IPS-18a (cell line): ENCODE data around the gene S100Z.
"Not testable (repeated sequence)": the region's sequence is repeated elsewhere in the genome, so short reads cannot be mapped to it uniquely, and the experiment has no call there.

Source experiments
- H3K27ac ChIP-seq: one replicate; pipeline ENCODE4 v1.5.1; 2013; ENCODE audit warnings: low read length
- H3K27me3 ChIP-seq: one replicate; pipeline ENCODE4 v1.6.1; 2013; ENCODE audit warnings: mild to moderate bottlenecking, low read length; ENCODE audit not compliant: control insufficient read depth, insufficient read depth
- H3K36me3 ChIP-seq: one replicate; pipeline ENCODE4 v1.6.1; 2013; ENCODE audit warnings: low read depth, low read length; ENCODE audit not compliant: control insufficient read depth
- H3K4me1 ChIP-seq: one replicate; pipeline ENCODE4 v1.6.1; 2013; ENCODE audit warnings: low read depth, low read length; ENCODE audit not compliant: control insufficient read depth
- H3K4me3 ChIP-seq: one replicate; pipeline ENCODE4 v1.5.1; 2013; ENCODE audit warnings: low read length
- H3K9ac ChIP-seq: one replicate; pipeline ENCODE4 v1.6.1; 2013; ENCODE audit warnings: mild to moderate bottlenecking, low read length, moderate library complexity
- H3K9me3 ChIP-seq: one replicate; pipeline ENCODE4 v1.6.1; 2013; ENCODE audit warnings: low read depth, low read length; ENCODE audit not compliant: control insufficient read depth

The S100Z gene

DNA sequence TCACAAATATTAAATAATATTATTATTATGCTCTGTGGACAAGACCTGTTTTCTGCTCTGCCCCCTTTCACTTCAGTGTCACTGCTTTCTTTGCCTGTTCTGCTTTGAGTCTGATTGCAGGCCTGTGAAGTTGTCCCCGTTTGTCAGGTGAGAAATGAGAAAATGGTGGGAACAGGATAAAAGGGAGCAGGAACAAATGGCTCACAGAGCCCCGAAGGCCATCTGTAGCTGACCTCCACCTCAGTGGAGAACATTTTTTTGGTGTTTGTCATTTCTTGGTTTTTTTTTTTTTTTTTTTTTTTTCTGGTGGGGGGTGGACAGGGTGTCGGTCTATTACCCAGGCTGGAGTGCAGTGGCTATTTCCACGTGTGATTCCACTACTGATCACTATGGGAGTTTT, 13.2 kb upstream of the S100Z start:
- Histone ChIP-seq H3K4me3 (no peak overlapping the region), H3K27me3 (peaks cover 8% of the 10 kb centered on the region), H3K9me3 (no peaks in the 10 kb centered on the region), H3K4me1 (peaks cover 7% of the 10 kb centered on the region), H3K27ac (no peak overlapping the region), H3K9ac (no peak overlapping the region), H3K36me3 (peaks cover 22% of the 10 kb centered on the region)

DNA sequence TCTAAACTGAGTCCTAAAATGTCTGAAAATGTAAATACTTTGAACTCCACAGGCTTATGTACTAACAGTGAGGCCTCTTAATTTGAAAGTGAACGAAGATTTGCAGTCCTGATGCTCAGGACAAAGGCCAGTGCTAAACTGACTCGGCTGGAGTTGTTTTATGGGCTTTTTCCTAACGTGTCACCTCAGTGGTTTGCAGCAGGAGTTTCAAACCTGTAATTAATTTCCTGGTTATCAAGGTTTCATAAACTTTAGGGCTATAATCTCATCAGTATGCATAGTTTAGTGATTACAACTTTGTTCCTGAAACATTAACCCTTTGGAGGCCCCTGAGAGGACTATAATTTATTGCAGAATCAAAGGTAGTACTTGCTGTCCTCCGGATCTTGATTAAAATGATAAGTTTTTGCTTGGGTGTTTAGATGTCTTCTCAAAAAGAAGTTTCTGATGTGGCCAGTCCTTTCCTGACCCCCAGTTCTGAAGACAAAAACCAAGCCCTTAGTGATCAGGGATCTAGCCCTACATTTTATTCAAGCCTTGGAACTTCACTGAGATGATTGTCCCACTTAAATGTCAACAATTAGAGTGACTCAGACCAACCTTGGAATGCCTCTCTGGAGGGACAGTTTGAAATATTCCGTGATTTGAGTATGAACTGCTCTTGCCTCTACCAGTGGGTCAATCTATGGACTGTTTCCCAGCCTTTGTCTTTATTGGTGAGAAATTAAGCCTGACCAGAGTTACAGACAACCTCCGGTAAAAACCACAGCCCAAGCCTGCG, 11.1 kb upstream of the S100Z start:
- no peaks in the 10 kb centered on the region for H3K9me3 ChIP-seq
- H3K4me1 ChIP-seq = peaks cover 7% of the 10 kb centered on the region
- H3K27me3 ChIP-seq = peaks cover 8% of the 10 kb centered on the region
- H3K36me3 ChIP-seq = peaks cover 10% of the 10 kb centered on the region
- H3K4me3 ChIP-seq = no peak overlapping the region
- no peak overlapping the region for H3K9ac ChIP-seq
- H3K27ac ChIP-seq = no peak overlapping the region

DNA sequence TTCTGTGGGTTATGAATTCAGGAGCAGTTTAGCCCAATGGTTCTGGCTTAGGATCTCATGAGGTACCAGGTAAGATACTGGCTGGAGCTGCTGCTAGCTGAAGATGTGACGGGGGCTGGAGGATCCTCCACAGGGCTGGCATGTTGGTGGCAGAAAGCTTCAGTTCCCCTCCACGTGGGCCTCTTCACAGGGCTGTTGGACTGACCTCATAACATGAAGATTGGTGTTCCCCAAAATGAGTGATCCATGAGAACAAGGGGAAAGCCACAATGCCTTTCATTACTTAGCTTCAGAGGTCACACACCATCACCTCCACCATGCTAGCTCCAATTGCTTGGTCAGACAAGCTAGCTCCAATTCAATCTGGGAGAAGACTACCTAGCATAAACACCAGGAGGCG, 8.5 kb upstream of the S100Z start:
- H3K36me3 ChIP-seq = no peaks in the 10 kb centered on the region
- peaks cover 7% of the 10 kb centered on the region for H3K4me1 ChIP-seq
- H3K9ac ChIP-seq = no peak overlapping the region
- no peak overlapping the region for H3K27ac ChIP-seq
- peaks cover 8% of the 10 kb centered on the region for H3K27me3 ChIP-seq
- H3K4me3 ChIP-seq = no peak overlapping the region
- no peaks in the 10 kb centered on the region for H3K9me3 ChIP-seq

DNA sequence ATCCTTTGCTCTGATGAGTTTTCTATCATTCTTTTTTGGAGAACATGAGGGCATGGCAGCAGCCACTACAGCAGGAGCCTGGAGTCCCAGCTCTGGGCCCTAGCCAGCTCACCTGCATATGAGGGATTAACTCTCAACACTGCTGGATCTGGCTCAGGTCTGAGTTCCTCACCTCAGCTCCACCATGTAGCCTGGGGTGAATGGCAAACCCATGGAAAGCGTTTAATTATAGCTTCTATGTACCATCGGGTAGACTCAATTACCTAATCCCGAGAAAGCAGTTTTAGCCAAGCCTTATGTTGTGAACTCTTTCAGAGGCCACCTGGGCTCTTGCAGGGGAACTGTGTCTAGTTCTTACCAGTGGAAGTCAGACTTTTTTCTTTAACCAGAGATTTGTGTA, 3.9 kb upstream of the S100Z start:
- Histone ChIP-seq H3K4me3 (no peak overlapping the region), H3K4me1 (no peaks in the 10 kb centered on the region), H3K9me3 (no peaks in the 10 kb centered on the region), H3K27me3 (no peaks in the 10 kb centered on the region), H3K27ac (no peak overlapping the region), H3K9ac (no peak overlapping the region), H3K36me3 (no peaks in the 10 kb centered on the region)

DNA sequence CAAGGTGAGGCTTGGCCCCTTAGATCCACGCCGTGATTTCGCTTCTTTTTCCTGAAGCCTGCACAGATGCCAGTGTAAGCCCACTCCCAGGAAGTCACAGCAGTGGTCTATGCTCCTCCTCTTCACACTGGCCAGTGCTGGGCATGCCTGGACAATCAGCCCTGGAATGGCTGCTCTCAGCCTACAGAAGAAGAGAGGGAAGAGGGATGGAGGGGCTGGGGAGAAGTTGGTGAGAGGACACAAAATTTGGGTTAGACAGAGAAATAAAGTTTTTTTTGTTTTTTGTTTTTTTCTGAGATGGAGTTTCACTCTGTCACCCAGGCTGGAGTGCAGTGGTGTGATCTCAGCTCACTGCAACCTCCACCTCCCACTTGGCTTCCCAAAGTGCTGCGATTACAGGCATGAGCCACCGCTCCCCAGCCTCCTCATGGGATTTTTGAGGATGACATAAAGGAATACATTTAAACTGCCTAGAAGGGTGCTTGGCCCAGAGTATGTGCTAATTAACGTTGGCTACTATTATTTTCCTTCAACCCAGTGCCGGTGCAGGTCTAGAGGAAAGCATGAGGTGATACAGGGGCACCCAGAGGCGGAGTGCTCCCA, 830 bp downstream of the S100Z start:
- no peak overlapping the region for H3K27ac ChIP-seq

DNA sequence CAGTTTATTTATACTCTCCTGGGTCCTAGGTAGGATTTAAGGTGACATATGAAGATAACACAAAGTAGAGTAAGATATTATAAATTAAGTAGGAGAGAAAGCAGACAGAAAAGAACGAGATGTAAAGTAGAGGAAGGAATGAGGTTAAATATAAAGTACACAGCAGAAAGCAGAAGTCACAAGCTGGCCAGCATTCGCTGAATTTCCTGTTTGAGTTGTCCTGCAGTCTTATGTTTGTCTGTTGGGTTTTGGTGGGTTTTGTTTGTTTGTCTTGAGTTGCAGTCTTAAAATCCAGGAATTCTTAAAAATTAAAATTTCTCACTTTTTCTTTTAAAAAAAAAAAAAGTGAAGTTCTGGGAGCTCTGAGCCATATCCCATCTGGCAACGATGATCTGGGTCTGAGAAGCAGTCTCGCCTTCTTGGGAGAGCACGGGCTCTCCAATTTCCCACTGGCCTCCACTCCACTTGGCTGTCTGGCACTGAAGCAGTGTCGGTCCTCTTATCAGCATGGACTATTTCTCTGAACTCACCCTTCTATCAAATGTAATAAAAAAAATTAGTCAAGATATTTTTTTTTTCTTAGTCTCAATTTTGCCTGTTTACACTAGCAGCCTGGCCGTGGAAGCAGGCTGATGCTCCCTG, 2.0 kb downstream of the S100Z start:
- Histone ChIP-seq H3K27ac (no peak overlapping the region), H3K4me3 (no peak overlapping the region)

More for the DNA sequence above, 830 bp downstream of the S100Z start:
- H3K4me3 ChIP-seq = no peak overlapping the region
- H3K36me3 ChIP-seq = no peaks in the 10 kb centered on the region
- no peaks in the 10 kb centered on the region for H3K4me1 ChIP-seq
- peaks cover 6% of the 10 kb centered on the region for H3K9me3 ChIP-seq
- H3K27me3 ChIP-seq = no peaks in the 10 kb centered on the region
- H3K9ac ChIP-seq = no peak overlapping the region

DNA sequence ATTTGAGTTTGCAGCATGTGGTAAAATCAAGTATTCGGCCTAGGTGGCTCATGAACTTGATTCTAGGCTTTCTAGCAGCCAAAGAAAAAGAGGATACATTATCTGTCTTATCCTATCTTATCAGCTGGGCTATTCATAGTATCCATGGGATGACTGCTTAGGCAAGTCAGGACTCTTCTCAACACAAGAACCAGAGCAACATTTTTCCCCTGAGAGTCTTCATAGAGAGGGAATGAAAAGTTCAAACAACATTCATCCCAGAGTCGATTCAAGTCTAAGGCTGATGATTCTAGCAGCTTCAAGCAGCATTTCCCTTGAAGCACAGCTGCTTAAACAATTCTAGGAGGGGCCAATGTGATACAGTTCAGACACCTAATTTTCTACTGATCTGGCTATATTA, 3.0 kb downstream of the S100Z start:
- no peak overlapping the region for H3K4me3 ChIP-seq
- no peaks in the 10 kb centered on the region for H3K27me3 ChIP-seq
- no peak overlapping the region for H3K27ac ChIP-seq
- no peaks in the 10 kb centered on the region for H3K4me1 ChIP-seq
- no peaks in the 10 kb centered on the region for H3K36me3 ChIP-seq
- no peak overlapping the region for H3K9ac ChIP-seq
- H3K9me3 ChIP-seq = peaks cover 6% of the 10 kb centered on the region

More for the DNA sequence above, 2.0 kb downstream of the S100Z start:
- Histone ChIP-seq H3K27me3 (no peaks in the 10 kb centered on the region), H3K4me1 (no peaks in the 10 kb centered on the region), H3K9ac (no peak overlapping the region), H3K36me3 (no peaks in the 10 kb centered on the region), H3K9me3 (peaks cover 6% of the 10 kb centered on the region)

DNA sequence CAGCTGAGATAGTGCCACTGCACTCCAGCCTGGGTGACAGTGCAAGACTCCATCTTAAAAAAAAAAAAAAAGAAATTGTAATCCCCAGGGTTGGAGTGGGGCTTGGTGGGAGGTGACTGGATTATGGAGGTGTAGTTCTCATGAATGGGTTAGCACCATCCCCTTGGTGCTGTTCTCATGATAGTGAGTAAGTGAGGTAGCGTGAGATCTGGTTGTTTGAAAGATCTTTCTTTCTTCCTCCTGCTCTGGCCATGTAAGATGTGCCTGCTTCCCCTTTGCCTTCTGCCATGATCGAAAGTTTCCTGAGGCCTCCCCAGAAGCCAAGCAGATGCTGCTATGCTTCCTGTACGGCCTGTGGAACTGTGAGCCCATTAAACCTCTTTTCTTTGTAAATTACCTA, 3.9 kb downstream of the S100Z start:
- not testable (repeated sequence) for H3K4me1 ChIP-seq, H3K36me3 ChIP-seq, H3K27ac ChIP-seq

DNA sequence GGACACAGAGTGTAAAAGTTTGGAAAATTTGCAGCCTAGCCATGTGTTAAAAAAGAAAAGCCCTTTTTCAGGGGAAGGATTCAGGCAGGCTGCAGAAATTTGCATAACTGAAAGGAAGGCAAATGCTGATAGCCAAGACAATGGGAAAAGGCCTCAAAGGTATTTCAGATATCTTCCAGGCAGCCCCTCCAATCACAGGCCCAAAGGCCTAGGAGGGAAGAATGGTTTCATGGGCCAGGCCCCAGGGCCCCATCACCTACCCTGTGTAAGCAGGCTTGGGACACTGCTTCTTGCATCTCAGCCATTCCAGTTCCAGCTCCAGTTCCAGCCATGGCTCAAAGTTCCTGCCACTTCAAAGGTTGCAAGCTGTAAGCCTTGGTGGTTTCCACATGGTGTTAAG, 4.8 kb downstream of the S100Z start:
- no peaks in the 10 kb centered on the region for H3K27me3 ChIP-seq
- H3K27ac ChIP-seq = no peak overlapping the region
- no peaks in the 10 kb centered on the region for H3K4me1 ChIP-seq
- H3K4me3 ChIP-seq = no peak overlapping the region
- no peaks in the 10 kb centered on the region for H3K36me3 ChIP-seq
- peaks cover 6% of the 10 kb centered on the region for H3K9me3 ChIP-seq
- H3K9ac ChIP-seq = no peak overlapping the region

More for the DNA sequence above, 3.9 kb downstream of the S100Z start:
- not testable (repeated sequence) for H3K9ac ChIP-seq, H3K9me3 ChIP-seq, H3K27me3 ChIP-seq, H3K4me3 ChIP-seq

DNA sequence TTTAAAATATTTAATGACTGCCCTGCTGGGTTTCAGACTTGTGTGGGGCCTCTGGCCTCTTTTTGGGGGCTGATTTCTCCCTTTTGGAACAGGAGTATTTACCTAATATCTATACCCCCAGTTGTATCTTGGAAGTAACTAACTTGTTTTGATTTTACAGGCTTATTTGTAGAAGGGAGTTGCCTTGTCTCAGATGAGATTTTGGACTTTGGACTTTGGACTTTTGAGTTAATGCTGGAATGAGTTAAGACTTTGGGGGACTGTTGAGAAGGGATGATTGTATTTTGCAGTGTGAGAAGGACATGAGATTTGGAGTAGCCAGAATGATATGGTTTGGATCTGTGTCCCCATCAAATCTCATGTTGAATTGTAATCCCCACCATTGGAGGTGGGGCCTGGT, 5.7 kb downstream of the S100Z start:
- H3K9ac ChIP-seq, H3K36me3 ChIP-seq, H3K27me3 ChIP-seq, H3K27ac ChIP-seq, H3K9me3 ChIP-seq, H3K4me3 ChIP-seq, H3K4me1 ChIP-seq: not testable (repeated sequence)

DNA sequence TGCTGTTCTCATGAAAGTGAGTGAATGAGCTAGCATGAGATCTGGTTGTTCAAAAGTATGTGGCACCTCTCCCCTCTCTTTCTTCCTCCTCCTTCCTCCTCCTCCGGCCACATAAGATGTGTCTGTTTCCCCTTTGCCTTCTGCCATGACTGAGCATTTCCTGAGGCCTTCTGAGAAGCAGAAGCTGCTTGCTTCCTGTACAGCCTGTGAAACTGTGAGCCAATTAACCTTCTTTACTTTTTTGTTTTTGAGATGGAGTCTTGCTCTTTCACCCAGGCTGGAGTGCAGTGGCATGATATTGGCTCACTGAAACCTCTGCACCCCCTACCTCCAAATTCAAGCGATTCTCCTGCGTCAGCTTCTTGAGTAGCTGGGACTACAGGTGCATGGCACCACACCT, 6.1 kb downstream of the S100Z start:
- peaks cover 6% of the 10 kb centered on the region for H3K9me3 ChIP-seq
- no peaks in the 10 kb centered on the region for H3K27me3 ChIP-seq
- H3K27ac ChIP-seq = no peak overlapping the region
- H3K4me3 ChIP-seq = no peak overlapping the region
- H3K9ac ChIP-seq = no peak overlapping the region
- H3K36me3 ChIP-seq = no peaks in the 10 kb centered on the region
- H3K4me1 ChIP-seq = peaks cover 4% of the 10 kb centered on the region

DNA sequence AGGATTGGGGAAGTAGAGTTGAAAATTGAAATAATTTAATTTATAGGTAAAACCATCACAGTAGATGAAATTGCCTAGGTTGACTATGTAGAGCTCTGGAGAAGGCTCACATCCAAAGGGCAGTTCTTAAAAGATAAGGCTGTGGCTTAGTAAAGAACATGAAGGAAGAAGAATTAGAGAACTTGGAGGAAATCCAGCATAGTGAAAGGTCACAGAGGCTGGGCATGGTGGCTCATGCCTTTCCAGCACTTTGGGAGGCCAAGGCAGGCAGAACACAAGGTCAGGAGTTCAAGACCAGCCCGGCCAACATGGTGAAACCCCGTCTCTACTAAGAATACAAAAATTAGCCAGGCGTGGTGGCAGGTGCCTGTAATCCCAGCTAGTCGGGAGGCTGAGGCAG, 7.0 kb downstream of the S100Z start:
- H3K27ac ChIP-seq, H3K9me3 ChIP-seq, H3K36me3 ChIP-seq, H3K27me3 ChIP-seq, H3K9ac ChIP-seq, H3K4me1 ChIP-seq, H3K4me3 ChIP-seq: not testable (repeated sequence)
